ENCODE measurements around the gene TMCC1.

- no peak for TF ChIP-seq CTCF (IDR thresholded peaks at IDR 0.05)
- TF ChIP-seq RCOR1 (IDR thresholded peaks at IDR 0.05; ENCODE audit: low read depth, low read length) = no peak
Measured at GRCh38 chr3:129612534-129613366, 280.8 kb downstream of the TMCC1 start.

All from A549 (cell line).